AG20443 (cell line): ENCODE data around the gene GSTK1.
"Not testable (repeated sequence)": the region's sequence is repeated elsewhere in the genome, so short reads cannot be mapped to it uniquely, and the experiment has no call there.

Source experiments
- DNase-seq: peaks from one replicate; pipeline ENCODE4 v3.0.0; 2012; ENCODE audit warnings: low spot score, mixed read lengths

GSTK1 gene

DNA sequence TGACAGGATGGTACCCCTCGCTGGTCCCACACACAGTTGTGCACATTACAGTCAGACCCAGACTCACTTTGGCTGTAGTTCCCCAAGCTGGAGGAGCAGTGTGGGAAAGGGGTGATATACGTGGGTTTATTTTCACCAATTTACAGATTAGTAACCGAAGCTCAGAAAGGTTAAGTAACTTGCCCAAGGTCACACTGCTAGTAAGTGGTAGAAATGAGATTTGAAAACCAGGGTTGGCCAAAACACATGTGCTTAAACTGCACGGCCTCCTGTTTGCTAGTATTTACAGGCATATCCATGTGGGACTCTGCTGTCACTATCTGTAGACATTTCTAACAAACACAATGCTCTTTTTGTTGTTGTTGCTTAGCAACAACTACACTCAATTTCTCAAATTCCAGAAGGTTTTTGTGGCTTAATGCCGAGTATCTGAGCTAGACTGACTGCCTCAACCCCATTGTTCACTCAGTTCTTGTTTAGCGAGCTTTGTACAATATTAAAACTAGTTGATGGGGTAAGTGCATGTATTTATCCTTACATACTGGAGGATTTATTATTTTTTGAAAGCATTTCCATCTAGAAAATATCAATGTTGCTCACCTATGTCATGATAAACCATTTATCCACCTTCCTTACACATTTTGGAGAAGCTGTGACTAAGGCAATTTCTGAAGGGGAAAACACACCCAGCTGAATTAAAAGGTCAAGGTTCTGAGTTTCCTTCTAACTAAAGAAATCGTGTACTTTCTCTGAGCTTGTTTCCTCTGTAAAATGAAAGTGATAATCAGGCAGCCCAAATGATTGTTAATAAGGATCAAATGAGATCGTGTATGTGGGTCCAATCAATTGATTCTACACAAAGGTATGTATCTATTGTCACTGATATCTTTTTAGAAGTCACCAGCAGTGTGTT is 16.2 kb downstream of the GSTK1 start:
- peak; percentile 70 for DNase-seq

- DNase-seq = no peak
These were observed 16.9 kb downstream of the GSTK1 start for GRCh38 chr7:143280160-143280559.

DNA sequence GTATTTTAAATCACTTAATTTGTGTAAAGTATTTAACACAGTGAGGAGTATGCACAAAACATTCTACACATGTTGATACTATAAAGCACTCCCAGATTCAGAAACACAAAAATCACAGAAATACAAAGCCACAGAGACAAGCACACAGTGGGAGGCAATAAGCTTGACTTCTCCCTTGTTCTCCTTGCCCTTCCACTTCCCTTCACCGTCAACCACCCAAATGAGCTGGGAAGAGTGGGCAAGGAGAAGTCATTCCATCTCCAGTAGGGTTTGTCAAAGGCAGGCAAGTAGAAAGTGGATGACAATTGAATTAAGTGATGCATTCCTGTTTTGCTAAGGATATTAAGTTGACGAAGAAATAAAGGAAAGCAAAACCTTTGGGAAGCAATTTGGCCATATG is 17.3 kb downstream of the GSTK1 start:
- no peak for DNase-seq

GRCh38 chr7:143281529-143281928 is 18.3 kb downstream of the GSTK1 start:
- DNase-seq = no peak

DNA sequence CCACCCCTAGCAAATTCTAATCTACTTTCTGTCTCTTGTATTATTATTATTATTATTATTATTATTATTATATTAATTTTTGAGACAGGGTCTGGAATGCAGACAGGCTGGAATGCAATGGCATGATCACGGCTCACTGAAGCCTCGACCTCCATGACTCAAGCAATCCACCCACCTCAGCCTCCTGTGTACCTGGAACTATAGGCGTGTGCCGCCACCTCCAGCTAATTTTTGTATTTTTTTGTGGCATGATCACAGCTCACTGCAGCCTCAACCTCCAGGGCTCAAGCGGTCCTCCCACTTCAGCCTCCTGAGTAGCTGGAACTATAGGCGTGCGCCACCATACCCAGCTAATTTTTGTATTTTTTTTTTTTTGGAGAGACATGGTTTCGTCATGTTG is 18.9 kb downstream of the GSTK1 start:
- no peak for DNase-seq

- no peak for DNase-seq
These were observed 20.1 kb downstream of the GSTK1 start for GRCh38 chr7:143283381-143283780.

DNA sequence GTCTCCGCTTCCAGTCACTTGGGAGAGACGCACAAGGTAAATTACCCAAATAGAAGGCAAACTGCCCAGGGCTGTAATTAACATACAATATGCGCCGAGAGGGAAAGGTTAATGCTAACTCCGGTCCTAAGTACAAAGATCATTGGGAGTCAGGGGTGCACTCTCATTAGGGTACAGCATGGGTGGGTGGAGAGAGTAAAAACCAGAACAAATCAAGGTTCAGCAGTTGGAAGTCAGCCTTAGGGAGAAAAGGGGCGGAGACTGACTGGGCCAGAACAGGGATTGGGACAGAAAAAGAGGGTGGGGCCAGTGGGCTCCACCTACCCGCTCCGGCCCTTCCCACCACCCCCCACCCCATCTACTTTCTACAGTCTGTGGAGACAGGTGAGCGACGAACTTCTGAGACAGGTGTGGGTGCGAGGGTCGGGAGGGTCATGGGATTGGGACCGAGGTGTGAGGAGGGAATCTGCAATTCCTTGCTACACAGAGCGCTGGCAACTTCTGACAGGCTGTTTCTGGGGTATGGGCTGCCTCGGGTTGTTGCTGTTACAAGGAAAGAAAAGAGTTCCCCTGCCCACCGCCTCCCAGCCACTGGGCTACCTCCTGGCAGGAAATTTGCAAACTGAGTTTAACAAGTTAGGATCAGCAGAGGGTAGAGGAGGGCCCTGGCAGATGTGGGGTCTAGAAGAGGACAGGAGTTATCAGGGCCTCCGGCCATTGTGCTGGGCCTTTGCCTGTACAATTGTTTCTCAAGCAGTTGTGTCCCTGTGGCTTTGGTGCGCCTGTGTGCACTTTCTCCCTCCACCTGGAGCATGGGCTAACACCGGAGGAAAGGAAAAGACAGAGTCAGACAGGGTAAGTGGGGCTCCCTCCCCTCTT is 21.6 kb downstream of the GSTK1 start, which contains the start of gene TMEM139:
TMEM139 (plus strand) TSS at position 368 of the 879 bp plus-strand sequence. CDS start 1,000 bp downstream, outside the sequence.
- DNase-seq = no peak

GRCh38 chr7:143285470-143285778 is 22.2 kb downstream of the GSTK1 start:
- DNase-seq = no peak

GRCh38 chr7:143285806-143286521 is 22.7 kb downstream of the GSTK1 start:
- DNase-seq = no peak

DNA sequence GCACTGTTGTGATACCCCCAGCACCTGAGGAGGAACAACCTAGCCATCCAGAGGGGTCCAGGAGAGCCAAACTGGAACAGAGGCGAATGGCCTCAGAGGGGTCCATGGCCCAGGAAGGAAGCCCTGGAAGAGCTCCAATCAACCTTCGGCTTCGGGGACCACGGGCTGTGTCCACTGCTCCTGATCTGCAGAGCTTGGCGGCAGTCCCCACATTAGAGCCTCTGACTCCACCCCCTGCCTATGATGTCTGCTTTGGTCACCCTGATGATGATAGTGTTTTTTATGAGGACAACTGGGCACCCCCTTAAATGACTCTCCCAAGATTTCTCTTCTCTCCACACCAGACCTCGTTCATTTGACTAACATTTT is 23.3 kb downstream of the GSTK1 start:
- no peak for DNase-seq

GRCh38 chr7:143287339-143287934 is 24.2 kb downstream of the GSTK1 start:
- no peak for DNase-seq

- DNase-seq = peak; percentile 100
These were observed 24.9 kb downstream of the GSTK1 start, which contains the start of gene CASP2 for GRCh38 chr7:143287935-143288826. TSS of gene CASP2 (plus strand) at chr7:143288351. CDS start at chr7:143288456, 105 bp downstream.

- DNase-seq = peak; percentile 42
These were observed 25.6 kb downstream of the GSTK1 start for GRCh38 chr7:143288836-143289235.

- no peak for DNase-seq
These were observed 26.2 kb downstream of the GSTK1 start for GRCh38 chr7:143289421-143289820.

- not testable (repeated sequence) for DNase-seq
These were observed 26.6 kb downstream of the GSTK1 start for GRCh38 chr7:143289888-143290287.

GRCh38 chr7:143290293-143290692 is 27.1 kb downstream of the GSTK1 start:
- DNase-seq = no peak

- no peak for DNase-seq
These were observed 29.6 kb downstream of the GSTK1 start for GRCh38 chr7:143292876-143293275.

- no peak for DNase-seq
These were observed 32.6 kb downstream of the GSTK1 start for GRCh38 chr7:143295870-143296269.

GRCh38 chr7:143296686-143297085 is 33.4 kb downstream of the GSTK1 start:
- no peak for DNase-seq

DNA sequence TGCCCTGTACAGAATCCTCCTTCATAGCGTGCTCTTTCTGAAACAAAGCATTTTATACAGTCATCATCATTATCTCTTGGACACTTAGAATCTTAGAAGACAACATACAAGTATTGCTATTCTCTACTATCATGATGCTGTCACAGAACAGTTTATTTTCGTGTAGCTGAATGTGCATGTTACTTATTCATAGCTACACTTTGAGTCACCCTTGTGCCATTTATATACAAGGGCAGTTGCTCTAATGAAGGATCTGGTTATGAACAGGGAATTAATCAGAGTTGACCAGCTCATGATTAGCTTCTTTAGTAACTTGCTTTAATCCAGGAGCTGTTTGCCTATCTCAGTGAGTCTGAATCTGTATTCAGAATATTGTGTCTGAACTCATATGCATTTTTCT is 36.1 kb downstream of the GSTK1 start:
- peak; percentile 29 for DNase-seq

- peak; percentile 25 for DNase-seq
These were observed 36.6 kb downstream of the GSTK1 start for GRCh38 chr7:143299840-143300239.
